WTC11 (cell line): ENCODE results near the gene MTMR3. TPM values are rescaled to one million over a fixed set of nuclear protein-coding genes. Genes with fewer than 3 reads are reported as not detected.

Source experiments
- ATAC-seq: fragments of 200-7000 bp; cut with Tn5 transposase; 2 replicates; pipeline ENCODE4 v1.10.0; 2021; ENCODE audit warnings: mild to moderate bottlenecking, moderate library complexity
- CTCF ChIA-PET: fragments of 300-600 bp; sonication (Branson Sonifier 250); formaldehyde crosslinking; loops from one replicate; lab custom pipeline; 2021; ENCODE audit warnings: antibody characterized with exemption; lab: Charles Lee
- POLR2A ChIA-PET: fragments of 350-600 bp; sonication (Branson Sonifier 250); formaldehyde crosslinking; loops from one replicate; lab custom pipeline; 2021; ENCODE audit warnings: antibody characterized with exemption; lab: Charles Lee
- DNase-seq: peaks from one replicate; pipeline ENCODE4 v3.0.0; 2021; ENCODE audit warnings: low spot score
- H3K27ac Mint-ChIP-seq: 2 replicates; pipeline ENCODE4 v1.8.0; 2021; ENCODE audit warnings: mixed read lengths
- H3K27me3 Mint-ChIP-seq: 2 replicates; pipeline ENCODE4 v1.8.0; 2021; ENCODE audit warnings: low read depth, mild to moderate bottlenecking, moderate library complexity, mixed read lengths
- H3K36me3 Mint-ChIP-seq: 2 replicates; pipeline ENCODE4 v1.8.0; 2021; ENCODE audit warnings: mixed read lengths
- H3K4me1 Mint-ChIP-seq: 2 replicates; pipeline ENCODE4 v1.8.0; 2022; ENCODE audit warnings: mixed read lengths
- H3K4me3 Mint-ChIP-seq: 2 replicates; pipeline ENCODE4 v1.8.0; 2021; ENCODE audit warnings: mild to moderate bottlenecking, moderate library complexity, mixed read lengths
- H3K9me3 Mint-ChIP-seq: 2 replicates; pipeline ENCODE4 v1.8.0; 2021; ENCODE audit warnings: mixed read lengths
- AR ChIP-seq: fragments of 250-450 bp; sonication (Bioruptor Pico); IDR thresholded peaks from 2 replicates; pipeline ENCODE4 v1.9.0; 2021; ENCODE audit warnings: mild to moderate bottlenecking
- CTCF ChIP-seq: fragments of 200-600 bp; IDR thresholded peaks from 2 replicates; pipeline ENCODE4 v1.8.0; 2022; ENCODE audit warnings: antibody characterized with exemption
- E2F1 ChIP-seq: sonication (generic); formaldehyde crosslinking; IDR thresholded peaks from 2 replicates; pipeline ENCODE4 v1.8.0; 2022; ENCODE audit warnings: mild to moderate bottlenecking, missing genetic modification reagents
- ETV6 ChIP-seq: sonication (generic); formaldehyde crosslinking; IDR thresholded peaks from 2 replicates; pipeline ENCODE4 v1.8.1; 2022; ENCODE audit warnings: mild to moderate bottlenecking, missing genetic modification reagents
- IRF2 ChIP-seq: sonication (generic); formaldehyde crosslinking; IDR thresholded peaks from 2 replicates; pipeline ENCODE4 v1.8.0; 2022; ENCODE audit warnings: low read depth, missing genetic modification reagents, borderline replicate concordance
- JUN ChIP-seq: sonication (generic); formaldehyde crosslinking; IDR thresholded peaks from 2 replicates; pipeline ENCODE4 v1.8.0; 2023; ENCODE audit warnings: mild to moderate bottlenecking, missing genetic modification reagents
- MYBL2 ChIP-seq: sonication (generic); formaldehyde crosslinking; IDR thresholded peaks from 2 replicates; pipeline ENCODE4 v1.8.1; 2023; ENCODE audit warnings: mild to moderate bottlenecking, moderate library complexity, missing genetic modification reagents
- NFATC4 ChIP-seq: fragments of 250-450 bp; sonication (Bioruptor Pico); IDR thresholded peaks from 2 replicates; pipeline ENCODE4 v1.9.0; 2021; ENCODE audit warnings: mild to moderate bottlenecking
- PRRX2 ChIP-seq: fragments of 250-450 bp; sonication (Bioruptor Pico); IDR thresholded peaks from 2 replicates; pipeline ENCODE4 v1.8.0; 2021; ENCODE audit warnings: mild to moderate bottlenecking
- SOX15 ChIP-seq: fragments of 250-450 bp; sonication (Bioruptor Pico); IDR thresholded peaks from 2 replicates; pipeline ENCODE4 v1.9.0; 2021; ENCODE audit warnings: mild to moderate bottlenecking
- SP1 ChIP-seq: sonication (generic); formaldehyde crosslinking; conservative IDR thresholded peaks from 2 replicates; pipeline ENCODE4 v1.8.1; 2022; ENCODE audit warnings: missing genetic modification reagents
- ZBTB21 ChIP-seq: sonication (generic); formaldehyde crosslinking; IDR thresholded peaks from 2 replicates; pipeline ENCODE4 v1.8.1; 2023; ENCODE audit warnings: mild to moderate bottlenecking, missing genetic modification reagents, borderline replicate concordance
- ZNF317 ChIP-seq: sonication (generic); formaldehyde crosslinking; IDR thresholded peaks from 2 replicates; pipeline ENCODE4 v1.8.1; 2023; ENCODE audit warnings: low read depth, mild to moderate bottlenecking, moderate library complexity, missing genetic modification reagents, borderline replicate concordance
- ZNF423 ChIP-seq: fragments of 250-450 bp; sonication (Bioruptor Pico); IDR thresholded peaks from 2 replicates; pipeline ENCODE4 v2.1.2; 2022; ENCODE audit warnings: mild to moderate bottlenecking, moderate library complexity
- total RNA-seq: library from RNA; stranded (reverse); gene quantifications from 3 replicates; pipeline ENCODE4 v1.2.3, GENCODE V29; 2021
- TF ChIP-seq, protein P1 (sequence below): sonication (generic); formaldehyde crosslinking; conservative IDR thresholded peaks from 2 replicates; pipeline ENCODE4 v1.8.1; 2023; ENCODE audit warnings: mild to moderate bottlenecking, low read depth, missing genetic modification reagents, moderate library complexity
- TF ChIP-seq, protein P2 (sequence below): sonication (generic); formaldehyde crosslinking; IDR thresholded peaks from 2 replicates; pipeline ENCODE4 v1.8.0; 2023; ENCODE audit warnings: missing genetic modification reagents, mild to moderate bottlenecking, borderline replicate concordance
- TF ChIP-seq, protein P3 (sequence below): sonication (generic); formaldehyde crosslinking; IDR thresholded peaks from 2 replicates; pipeline ENCODE4 v1.8.1; 2023; ENCODE audit warnings: mild to moderate bottlenecking, missing genetic modification reagents, borderline replicate concordance
- TF ChIP-seq, protein P4 (sequence below): sonication (generic); formaldehyde crosslinking; IDR thresholded peaks from 2 replicates; pipeline ENCODE4 v1.8.1; 2022; ENCODE audit warnings: low read depth, mild to moderate bottlenecking, moderate library complexity, missing genetic modification reagents, borderline replicate concordance

The MTMR3 gene
- total RNA-seq, 1 experiment from 2014 or later: 19.2 TPM

GRCh38 chr22:30020511-30020910 is 137.5 kb downstream of the MTMR3 start:
- Mint-ChIP-seq H3K27ac (no peak overlapping the region), H3K36me3 (peaks cover 52% of the 10 kb centered on the region), H3K4me3 (no peak overlapping the region), H3K9me3 (no peaks in the 10 kb centered on the region), H3K27me3 (no peaks in the 10 kb centered on the region), H3K4me1 (no peaks in the 10 kb centered on the region)
- POLR2A ChIA-PET: no interaction called here
- ATAC-seq (no peak), DNase-seq (no peak)
- CTCF ChIA-PET: no interaction called here
- TF ChIP-seq IRF2 (CRISPR knock-in tag) (no peak), MYBL2 (CRISPR knock-in tag) (no peak), SP1 (CRISPR knock-in tag) (no peak), ZBTB21 (no peak), CTCF (no peak), PRRX2 (CRISPR knock-in tag) (no peak), E2F1 (no peak)
- TF ChIP-seq, protein P1, sequence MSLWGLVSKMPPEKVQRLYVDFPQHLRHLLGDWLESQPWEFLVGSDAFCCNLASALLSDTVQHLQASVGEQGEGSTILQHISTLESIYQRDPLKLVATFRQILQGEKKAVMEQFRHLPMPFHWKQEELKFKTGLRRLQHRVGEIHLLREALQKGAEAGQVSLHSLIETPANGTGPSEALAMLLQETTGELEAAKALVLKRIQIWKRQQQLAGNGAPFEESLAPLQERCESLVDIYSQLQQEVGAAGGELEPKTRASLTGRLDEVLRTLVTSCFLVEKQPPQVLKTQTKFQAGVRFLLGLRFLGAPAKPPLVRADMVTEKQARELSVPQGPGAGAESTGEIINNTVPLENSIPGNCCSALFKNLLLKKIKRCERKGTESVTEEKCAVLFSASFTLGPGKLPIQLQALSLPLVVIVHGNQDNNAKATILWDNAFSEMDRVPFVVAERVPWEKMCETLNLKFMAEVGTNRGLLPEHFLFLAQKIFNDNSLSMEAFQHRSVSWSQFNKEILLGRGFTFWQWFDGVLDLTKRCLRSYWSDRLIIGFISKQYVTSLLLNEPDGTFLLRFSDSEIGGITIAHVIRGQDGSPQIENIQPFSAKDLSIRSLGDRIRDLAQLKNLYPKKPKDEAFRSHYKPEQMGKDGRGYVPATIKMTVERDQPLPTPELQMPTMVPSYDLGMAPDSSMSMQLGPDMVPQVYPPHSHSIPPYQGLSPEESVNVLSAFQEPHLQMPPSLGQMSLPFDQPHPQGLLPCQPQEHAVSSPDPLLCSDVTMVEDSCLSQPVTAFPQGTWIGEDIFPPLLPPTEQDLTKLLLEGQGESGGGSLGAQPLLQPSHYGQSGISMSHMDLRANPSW (CRISPR knock-in tag): no peak

DNA sequence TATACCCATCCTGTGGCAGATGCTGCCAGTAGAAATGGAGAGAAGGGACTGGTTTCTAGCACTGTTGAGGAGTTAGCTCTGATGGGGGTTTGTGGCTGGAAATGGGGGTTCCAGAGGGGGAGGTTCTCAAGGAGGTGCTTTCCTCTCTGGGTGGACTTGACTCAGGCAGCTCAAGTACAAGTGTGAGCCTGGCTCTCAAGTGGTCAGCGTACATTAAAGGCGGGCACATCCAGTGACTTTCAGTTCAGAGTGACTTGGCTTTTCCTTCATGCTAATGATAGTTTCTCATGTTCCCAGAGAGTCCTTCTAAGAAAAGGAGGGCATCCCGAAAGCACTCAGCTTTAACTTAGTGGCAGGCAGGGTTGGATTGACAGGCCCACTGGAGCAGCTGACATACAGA is 138.4 kb downstream of the MTMR3 start:
- POLR2A ChIA-PET: no interaction called here
- TF ChIP-seq, protein P2, sequence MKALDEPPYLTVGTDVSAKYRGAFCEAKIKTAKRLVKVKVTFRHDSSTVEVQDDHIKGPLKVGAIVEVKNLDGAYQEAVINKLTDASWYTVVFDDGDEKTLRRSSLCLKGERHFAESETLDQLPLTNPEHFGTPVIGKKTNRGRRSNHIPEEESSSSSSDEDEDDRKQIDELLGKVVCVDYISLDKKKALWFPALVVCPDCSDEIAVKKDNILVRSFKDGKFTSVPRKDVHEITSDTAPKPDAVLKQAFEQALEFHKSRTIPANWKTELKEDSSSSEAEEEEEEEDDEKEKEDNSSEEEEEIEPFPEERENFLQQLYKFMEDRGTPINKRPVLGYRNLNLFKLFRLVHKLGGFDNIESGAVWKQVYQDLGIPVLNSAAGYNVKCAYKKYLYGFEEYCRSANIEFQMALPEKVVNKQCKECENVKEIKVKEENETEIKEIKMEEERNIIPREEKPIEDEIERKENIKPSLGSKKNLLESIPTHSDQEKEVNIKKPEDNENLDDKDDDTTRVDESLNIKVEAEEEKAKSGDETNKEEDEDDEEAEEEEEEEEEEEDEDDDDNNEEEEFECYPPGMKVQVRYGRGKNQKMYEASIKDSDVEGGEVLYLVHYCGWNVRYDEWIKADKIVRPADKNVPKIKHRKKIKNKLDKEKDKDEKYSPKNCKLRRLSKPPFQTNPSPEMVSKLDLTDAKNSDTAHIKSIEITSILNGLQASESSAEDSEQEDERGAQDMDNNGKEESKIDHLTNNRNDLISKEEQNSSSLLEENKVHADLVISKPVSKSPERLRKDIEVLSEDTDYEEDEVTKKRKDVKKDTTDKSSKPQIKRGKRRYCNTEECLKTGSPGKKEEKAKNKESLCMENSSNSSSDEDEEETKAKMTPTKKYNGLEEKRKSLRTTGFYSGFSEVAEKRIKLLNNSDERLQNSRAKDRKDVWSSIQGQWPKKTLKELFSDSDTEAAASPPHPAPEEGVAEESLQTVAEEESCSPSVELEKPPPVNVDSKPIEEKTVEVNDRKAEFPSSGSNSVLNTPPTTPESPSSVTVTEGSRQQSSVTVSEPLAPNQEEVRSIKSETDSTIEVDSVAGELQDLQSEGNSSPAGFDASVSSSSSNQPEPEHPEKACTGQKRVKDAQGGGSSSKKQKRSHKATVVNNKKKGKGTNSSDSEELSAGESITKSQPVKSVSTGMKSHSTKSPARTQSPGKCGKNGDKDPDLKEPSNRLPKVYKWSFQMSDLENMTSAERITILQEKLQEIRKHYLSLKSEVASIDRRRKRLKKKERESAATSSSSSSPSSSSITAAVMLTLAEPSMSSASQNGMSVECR (CRISPR knock-in tag): no peak
- TF ChIP-seq, protein P3, sequence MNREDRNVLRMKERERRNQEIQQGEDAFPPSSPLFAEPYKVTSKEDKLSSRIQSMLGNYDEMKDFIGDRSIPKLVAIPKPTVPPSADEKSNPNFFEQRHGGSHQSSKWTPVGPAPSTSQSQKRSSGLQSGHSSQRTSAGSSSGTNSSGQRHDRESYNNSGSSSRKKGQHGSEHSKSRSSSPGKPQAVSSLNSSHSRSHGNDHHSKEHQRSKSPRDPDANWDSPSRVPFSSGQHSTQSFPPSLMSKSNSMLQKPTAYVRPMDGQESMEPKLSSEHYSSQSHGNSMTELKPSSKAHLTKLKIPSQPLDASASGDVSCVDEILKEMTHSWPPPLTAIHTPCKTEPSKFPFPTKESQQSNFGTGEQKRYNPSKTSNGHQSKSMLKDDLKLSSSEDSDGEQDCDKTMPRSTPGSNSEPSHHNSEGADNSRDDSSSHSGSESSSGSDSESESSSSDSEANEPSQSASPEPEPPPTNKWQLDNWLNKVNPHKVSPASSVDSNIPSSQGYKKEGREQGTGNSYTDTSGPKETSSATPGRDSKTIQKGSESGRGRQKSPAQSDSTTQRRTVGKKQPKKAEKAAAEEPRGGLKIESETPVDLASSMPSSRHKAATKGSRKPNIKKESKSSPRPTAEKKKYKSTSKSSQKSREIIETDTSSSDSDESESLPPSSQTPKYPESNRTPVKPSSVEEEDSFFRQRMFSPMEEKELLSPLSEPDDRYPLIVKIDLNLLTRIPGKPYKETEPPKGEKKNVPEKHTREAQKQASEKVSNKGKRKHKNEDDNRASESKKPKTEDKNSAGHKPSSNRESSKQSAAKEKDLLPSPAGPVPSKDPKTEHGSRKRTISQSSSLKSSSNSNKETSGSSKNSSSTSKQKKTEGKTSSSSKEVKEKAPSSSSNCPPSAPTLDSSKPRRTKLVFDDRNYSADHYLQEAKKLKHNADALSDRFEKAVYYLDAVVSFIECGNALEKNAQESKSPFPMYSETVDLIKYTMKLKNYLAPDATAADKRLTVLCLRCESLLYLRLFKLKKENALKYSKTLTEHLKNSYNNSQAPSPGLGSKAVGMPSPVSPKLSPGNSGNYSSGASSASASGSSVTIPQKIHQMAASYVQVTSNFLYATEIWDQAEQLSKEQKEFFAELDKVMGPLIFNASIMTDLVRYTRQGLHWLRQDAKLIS: no peak
- no peak for TF ChIP-seq AR
- TF ChIP-seq, protein P4, sequence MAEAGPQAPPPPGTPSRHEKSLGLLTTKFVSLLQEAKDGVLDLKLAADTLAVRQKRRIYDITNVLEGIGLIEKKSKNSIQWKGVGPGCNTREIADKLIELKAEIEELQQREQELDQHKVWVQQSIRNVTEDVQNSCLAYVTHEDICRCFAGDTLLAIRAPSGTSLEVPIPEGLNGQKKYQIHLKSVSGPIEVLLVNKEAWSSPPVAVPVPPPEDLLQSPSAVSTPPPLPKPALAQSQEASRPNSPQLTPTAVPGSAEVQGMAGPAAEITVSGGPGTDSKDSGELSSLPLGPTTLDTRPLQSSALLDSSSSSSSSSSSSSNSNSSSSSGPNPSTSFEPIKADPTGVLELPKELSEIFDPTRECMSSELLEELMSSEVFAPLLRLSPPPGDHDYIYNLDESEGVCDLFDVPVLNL (CRISPR knock-in tag): no peak
- no peak for TF ChIP-seq ETV6 (CRISPR knock-in tag)
- TF ChIP-seq NFATC4: no peak
- TF ChIP-seq ZNF423 (CRISPR knock-in tag): no peak
- no peak for TF ChIP-seq SOX15 (CRISPR knock-in tag)
- no peak for TF ChIP-seq JUN (CRISPR knock-in tag)
- no peak for TF ChIP-seq ZNF317 (CRISPR knock-in tag)

More for the DNA sequence above, 138.4 kb downstream of the MTMR3 start:
- Mint-ChIP-seq H3K4me3 (no peak overlapping the region), H3K4me1 (no peaks in the 10 kb centered on the region), H3K27me3 (no peaks in the 10 kb centered on the region), H3K9me3 (no peaks in the 10 kb centered on the region), H3K36me3 (peaks cover 50% of the 10 kb centered on the region), H3K27ac (no peak overlapping the region)
- DNase-seq (no peak), ATAC-seq (no peak)
- CTCF ChIA-PET: no interaction called here
